Astrocyte of the cerebellum (primary cell): ENCODE data around the gene IPO5.

Source experiments
- DNase-seq: peaks from one replicate; pipeline ENCODE4 v3.0.0-alpha.2; 2011; ENCODE audit warnings: low read depth
- H3K4me3 ChIP-seq: 2 replicates; pipeline ENCODE4 v1.5.1; 2011; ENCODE audit warnings: mild to moderate bottlenecking, low read depth, low read length, moderate library complexity
- in situ Hi-C: cut with HindIII; loops from 2 replicates; pipeline ENCODE4 v1.10.0; 2017; ENCODE audit warnings: low sequenced_read_pairs
- TF ChIP-seq, protein P1 (sequence below): IDR thresholded peaks from 2 replicates; pipeline ENCODE4 v1.5.1; 2012; ENCODE audit warnings: low read length, low read depth, moderate library complexity, mild to moderate bottlenecking; ENCODE audit errors: missing control alignments

The IPO5 gene

DNA sequence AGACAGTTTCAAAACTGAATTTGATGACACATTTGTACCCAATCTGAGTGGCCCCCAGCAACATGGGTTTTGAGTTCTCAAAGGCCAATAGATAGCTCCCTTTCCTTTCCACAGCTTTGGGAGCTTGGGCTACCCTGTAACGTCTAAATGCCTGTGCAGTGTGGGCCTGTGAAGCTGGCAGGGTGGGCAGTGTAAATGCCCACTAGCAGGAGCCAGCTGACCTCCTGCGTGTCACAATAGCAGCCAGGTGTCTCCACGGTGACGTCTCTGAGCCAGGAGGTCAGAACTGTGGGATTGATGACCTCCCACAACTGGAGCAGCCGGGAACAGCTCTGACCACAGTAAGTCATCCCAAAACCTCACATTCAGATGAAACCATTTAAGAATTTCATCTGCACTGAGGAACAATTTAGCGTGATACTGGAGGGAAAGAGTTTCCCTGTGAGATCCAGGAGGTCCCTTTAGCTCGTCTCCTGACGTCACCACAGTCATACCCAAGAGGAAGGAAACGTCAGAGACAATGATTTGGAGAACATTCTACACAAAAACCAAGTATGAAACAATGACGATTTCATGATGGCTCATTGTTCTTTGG lies at the start of gene IPO5:
TSS of gene IPO5 (plus strand) at position 300 of the 595 bp plus-strand sequence. CDS start 23,022 bp downstream, outside the sequence.
- in situ Hi-C loops, result no loop called here
- TF ChIP-seq, protein P1, sequence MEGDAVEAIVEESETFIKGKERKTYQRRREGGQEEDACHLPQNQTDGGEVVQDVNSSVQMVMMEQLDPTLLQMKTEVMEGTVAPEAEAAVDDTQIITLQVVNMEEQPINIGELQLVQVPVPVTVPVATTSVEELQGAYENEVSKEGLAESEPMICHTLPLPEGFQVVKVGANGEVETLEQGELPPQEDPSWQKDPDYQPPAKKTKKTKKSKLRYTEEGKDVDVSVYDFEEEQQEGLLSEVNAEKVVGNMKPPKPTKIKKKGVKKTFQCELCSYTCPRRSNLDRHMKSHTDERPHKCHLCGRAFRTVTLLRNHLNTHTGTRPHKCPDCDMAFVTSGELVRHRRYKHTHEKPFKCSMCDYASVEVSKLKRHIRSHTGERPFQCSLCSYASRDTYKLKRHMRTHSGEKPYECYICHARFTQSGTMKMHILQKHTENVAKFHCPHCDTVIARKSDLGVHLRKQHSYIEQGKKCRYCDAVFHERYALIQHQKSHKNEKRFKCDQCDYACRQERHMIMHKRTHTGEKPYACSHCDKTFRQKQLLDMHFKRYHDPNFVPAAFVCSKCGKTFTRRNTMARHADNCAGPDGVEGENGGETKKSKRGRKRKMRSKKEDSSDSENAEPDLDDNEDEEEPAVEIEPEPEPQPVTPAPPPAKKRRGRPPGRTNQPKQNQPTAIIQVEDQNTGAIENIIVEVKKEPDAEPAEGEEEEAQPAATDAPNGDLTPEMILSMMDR, result no peak
- peak; percentile 84 for DNase-seq
- no peak within 1 kb of the TSS for H3K4me3 ChIP-seq

DNA sequence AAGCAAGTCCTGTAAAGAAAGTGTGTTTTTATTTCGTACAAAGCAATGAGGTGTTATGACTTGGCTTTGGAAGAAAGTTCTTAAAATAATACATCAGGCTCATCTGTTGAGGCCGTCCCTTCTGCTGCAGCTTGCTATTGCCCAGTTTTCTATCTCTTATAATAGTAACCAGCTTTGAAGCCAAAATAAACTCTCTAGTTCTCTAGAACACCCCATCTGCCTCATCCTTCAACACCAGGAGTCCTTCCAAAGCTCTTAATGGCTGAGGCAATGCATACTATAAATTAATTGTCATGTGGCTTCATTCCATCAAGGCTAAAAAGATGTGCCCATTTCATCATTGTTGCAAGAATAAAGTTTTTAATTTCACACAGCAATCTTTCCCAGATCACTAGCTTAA lies 49.4 kb upstream of the IPO5 start:
- TF ChIP-seq, protein P1, result no peak
- no peak for DNase-seq
- in situ Hi-C loops, result no loop called here
- no peak overlapping the region for H3K4me3 ChIP-seq

DNA sequence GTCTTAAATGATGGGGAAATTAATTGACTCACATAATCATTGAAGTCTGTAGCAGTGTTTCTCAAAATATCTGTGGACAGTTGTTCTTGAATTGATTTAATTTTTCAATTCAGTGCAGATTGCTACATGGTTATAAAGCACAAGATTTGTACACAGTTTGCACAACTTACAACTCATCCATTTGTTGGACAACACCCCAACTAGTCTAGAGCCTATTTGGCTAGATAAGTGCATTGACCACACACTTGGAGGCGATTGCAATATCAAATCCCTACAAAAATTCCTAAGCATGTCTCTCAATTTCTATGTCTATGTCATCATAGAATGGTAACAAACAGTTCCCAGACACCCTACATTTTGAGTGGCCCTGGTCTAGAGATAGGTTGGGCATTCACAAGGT lies 48.0 kb upstream of the IPO5 start:
- DNase-seq, result no peak
- TF ChIP-seq, protein P1, result no peak
- no peak overlapping the region for H3K4me3 ChIP-seq
- in situ Hi-C loops, result no loop called here

DNA sequence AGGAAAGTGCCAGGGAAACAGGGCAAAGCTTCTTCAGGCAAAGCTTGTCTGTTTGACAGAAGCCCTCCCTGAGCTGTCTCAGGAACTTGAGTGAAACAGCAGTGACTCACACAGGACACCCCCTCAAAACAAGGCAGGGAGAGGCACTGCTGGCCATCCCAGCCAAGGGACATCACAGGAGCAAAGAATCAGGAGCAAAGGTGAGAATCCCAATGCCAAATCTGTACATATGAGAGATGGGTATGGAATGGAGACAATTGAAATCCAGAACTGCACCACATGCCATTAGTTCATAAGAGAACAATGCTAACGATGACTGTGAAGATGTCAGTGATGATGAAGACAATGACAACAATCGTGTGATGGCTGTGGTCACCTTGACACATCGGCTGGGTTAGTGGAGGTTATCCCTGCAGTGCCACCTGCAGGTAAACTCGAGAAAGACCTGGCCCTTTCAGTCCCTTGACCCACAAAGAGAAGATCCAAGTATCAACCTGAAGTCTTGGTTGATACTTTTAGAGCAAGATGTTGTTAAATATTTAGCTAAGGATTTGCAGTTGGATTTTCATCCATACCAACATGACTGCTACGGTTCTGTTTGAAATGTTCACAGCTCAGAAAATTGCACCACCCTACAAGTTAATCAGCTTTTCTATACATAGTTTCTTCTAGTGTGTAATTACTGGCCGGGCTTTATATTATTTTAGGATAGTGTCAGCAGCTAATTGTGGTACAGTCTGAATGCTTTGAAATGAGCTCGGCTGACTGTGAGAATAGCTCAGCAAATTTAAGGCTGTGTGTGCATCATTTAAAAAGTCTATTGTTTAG lies 42.0 kb upstream of the IPO5 start:
- TF ChIP-seq, protein P1, result peak; percentile 33
- DNase-seq, result no peak
- no peak overlapping the region for H3K4me3 ChIP-seq
- in situ Hi-C loops, result no loop called here

DNA sequence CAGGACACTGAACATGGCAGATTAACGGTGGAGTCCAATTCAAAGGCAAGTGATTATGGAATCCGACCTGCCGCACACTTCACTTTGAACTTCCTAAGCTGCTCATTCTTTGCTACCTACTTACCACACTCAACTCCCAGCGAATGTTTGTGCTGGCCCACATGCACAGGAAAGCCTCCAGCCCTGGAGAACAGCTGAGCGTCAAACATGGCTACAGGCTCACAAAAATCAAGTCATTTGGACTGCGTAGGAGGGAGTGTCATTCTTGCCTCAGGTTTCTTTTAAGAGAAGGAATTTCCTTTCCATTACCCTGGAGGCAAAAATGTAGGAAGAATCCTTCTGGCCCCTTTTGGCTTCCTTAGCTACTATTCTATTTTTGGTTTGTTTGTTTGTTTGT lies 41.3 kb upstream of the IPO5 start:
- in situ Hi-C loops, result no loop called here
- TF ChIP-seq, protein P1, result no peak
- no peak for DNase-seq
- H3K4me3 ChIP-seq, result no peak overlapping the region

DNA sequence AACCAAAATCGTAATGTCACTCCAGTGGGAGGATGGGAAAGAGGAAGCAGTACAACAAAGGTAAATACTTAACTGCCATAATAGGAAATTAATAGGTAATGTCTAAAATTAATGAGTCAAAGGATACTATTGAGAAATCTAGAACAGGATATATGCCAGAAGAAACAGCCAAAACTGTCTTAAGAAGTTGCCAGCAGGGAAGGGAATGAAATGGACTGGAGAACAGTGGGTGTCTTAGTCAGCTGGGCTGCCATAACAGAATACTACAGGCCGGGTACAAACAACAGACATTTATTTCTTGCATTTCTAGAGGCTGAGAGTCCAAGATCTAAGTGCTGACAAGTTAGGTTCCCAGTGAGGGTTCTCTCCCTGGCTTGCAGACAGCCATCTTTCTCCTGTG lies 40.3 kb upstream of the IPO5 start:
- no peak overlapping the region for H3K4me3 ChIP-seq
- TF ChIP-seq, protein P1, result no peak
- in situ Hi-C loops, result no loop called here
- DNase-seq, result no peak
